GM12875 (cell line): ENCODE data around the gene PLXNA4.

Source experiments
- H3K4me3 ChIP-seq: one replicate; pipeline ENCODE4 v1.5.1; 2011; ENCODE audit warnings: low read depth, low read length, control low read depth
- TF ChIP-seq, protein P1 (sequence below): IDR thresholded peaks from 2 replicates; pipeline ENCODE4 v1.5.1; 2011; ENCODE audit warnings: low read depth, mild to moderate bottlenecking, control low read depth, inconsistent platforms, low read length, moderate library complexity, borderline replicate concordance; ENCODE audit not compliant: insufficient read depth

The PLXNA4 gene

DNA sequence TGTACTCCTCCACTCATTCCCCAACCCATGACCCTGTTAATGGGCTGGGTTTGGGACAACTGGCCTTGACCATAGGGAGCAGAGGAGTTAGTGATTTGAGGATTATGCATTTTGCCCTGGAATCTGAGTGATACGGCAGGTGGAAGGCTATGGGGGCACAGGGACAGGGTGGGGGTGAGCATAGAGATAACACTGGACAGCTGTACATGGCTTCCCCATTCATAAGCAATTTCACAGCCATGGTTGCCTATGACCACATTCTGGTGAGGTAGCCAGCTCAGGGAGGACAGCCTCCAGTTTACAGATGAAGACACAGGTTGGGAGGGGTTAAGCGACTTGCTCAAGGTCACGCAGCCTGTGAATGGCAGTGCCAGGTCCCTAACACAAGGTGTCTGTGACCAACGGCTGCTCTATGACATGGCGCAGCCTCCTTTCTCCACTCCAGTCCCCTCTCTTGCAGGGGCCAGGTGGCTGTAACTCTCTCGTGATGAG lies 319.5 kb downstream of the PLXNA4 start:
- H3K4me3 ChIP-seq = no peak overlapping the region
- TF ChIP-seq, protein P1, sequence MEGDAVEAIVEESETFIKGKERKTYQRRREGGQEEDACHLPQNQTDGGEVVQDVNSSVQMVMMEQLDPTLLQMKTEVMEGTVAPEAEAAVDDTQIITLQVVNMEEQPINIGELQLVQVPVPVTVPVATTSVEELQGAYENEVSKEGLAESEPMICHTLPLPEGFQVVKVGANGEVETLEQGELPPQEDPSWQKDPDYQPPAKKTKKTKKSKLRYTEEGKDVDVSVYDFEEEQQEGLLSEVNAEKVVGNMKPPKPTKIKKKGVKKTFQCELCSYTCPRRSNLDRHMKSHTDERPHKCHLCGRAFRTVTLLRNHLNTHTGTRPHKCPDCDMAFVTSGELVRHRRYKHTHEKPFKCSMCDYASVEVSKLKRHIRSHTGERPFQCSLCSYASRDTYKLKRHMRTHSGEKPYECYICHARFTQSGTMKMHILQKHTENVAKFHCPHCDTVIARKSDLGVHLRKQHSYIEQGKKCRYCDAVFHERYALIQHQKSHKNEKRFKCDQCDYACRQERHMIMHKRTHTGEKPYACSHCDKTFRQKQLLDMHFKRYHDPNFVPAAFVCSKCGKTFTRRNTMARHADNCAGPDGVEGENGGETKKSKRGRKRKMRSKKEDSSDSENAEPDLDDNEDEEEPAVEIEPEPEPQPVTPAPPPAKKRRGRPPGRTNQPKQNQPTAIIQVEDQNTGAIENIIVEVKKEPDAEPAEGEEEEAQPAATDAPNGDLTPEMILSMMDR = no peak

DNA sequence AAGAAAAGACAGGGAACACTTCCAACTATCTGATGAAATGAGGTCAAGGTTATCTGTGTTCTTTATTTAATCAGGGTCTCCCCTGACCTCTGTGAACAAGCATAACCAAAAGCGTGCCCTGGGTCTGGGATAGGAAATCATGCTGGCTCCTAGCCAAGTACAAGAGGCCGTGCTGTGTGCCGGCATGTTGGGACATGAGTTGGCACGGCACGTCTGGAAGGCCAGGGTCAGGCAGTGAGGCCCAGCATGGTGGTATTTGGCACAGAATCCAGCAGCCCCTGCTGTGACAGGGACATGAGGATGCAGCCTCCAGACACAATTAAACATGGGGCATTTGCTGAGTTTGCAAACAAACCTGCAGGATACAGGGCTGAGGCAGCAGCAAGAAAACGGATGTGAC lies 320.4 kb downstream of the PLXNA4 start:
- TF ChIP-seq, protein P1 = no peak
- H3K4me3 ChIP-seq = no peak overlapping the region

DNA sequence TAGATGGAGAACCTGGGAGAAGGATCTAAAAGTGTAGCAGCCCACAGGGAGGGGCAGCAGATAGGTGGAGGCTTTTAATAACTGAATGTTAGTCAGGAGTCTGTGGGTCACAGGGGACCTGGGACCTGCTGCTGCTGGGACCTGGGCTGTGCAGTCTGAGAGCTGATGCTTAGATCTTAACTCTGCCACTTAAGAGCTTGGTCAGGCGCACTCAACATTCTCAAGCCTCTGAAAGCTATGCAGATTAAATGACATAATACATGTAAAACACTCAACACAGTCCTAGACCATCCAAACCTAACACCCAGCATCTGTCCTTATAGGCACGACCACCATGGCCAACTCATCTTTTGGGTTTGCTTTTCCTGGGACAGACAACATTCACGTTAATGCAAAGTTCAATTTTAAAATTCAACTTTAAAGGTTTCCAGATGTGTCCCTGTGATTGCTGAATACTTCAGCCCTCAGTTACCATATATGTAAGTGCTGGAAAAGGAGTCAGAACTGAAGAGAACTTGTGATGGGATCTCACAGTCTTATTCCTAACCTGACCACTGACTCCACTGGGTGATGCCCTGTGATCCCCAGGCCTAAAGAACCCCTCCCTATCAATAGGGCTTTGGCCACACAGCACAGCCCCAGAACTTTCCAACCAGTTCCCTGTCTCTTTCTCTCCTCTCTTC lies 321.0 kb downstream of the PLXNA4 start:
- H3K4me3 ChIP-seq = no peak overlapping the region
- TF ChIP-seq, protein P1 = no peak

DNA sequence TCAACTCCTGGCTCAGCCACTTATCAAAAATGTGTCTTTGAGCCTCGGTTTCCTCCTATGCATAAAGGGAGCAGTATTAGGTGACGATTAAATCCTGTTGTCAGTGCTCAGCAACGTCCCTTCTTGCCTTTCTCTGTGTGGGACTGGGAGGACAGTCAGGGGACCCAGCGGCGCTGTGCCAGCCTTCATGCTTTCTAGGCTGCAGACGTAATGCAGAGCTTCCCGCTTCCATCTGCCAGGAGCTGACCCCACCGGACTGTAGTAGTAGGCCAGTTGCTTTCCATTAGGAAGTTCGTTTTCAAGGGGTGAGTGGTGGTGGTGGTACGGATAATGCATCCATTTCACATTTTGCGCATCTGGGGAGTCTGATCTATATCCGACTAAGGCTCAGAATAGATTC lies 321.8 kb downstream of the PLXNA4 start:
- H3K4me3 ChIP-seq = no peak overlapping the region
- TF ChIP-seq, protein P1 = no peak

DNA sequence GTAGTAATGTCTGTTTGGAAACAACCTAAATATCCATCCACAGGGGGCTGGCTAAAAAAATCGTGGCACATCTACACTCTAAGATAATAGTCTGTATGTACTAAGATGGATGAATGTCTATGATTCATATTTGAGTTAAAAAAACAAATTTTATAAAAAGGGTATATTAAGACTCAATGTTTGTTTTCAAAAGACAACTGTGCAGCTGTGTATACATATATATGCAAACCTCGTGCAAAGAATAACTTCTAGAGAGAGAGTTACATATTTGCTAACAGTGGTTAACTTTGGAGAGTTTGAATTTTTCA lies 323.5 kb downstream of the PLXNA4 start:
- TF ChIP-seq, protein P1 = no peak
- H3K4me3 ChIP-seq = no peak overlapping the region

DNA sequence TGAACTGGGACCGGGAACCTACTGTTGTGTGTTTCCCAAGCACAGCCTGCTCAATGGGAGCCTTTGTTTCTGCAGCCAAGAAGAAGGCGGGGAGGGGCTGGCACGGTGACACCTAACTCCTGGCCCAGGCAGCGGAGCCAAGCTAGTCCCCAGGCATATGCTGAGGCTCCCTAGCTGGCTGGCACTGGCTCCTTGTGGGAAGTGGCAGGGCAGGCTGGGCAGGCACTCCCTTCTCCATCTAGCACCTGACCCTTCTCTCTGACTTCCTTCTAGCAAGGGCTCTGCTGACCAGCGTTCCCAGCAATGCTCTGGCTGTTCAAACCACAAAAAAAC lies 325.0 kb downstream of the PLXNA4 start:
- H3K4me3 ChIP-seq = no peak overlapping the region
- TF ChIP-seq, protein P1 = no peak

DNA sequence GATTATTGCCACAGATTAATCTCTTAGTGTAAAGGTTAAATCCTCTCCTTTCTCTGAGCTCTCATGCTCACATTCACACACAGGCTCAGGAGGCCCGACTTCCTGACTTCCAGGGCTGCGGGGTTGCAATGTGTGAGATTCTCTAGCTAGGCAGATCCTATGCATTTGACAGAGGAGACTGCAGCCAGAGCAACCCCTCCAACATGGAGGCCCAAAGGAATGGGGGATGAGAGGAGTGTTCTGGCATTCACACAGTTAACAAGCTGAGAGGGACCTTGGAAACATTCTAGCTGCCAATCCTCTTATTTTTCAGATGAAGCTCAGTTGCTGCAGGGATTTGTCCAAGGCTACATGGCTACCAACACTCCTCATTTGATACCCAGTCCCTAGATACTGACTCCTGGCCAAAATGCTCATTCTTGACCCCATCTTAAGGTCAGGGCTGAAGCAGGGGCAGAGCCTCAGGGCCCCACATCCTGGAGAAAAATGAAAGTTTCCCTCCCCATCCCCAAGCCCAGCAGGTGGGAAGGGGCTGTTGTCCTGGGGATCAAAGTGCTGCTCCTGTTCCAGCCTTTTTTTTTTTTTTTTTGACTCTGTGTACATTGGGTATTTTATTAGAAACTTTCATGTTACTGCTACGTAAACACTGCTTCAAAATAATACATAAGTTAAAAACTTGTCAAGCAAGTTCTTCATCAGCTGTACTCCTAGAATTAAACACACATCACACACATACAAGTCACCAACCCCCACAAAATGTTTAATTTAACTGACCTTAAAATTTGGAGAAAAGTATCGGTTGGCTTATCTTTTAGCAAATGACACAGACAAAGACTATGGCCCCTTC lies 325.6 kb downstream of the PLXNA4 start:
- no peak overlapping the region for H3K4me3 ChIP-seq
- TF ChIP-seq, protein P1 = no peak
